Activated CD4-positive, alpha-beta T cell treated with anti-CD3 and anti-CD28 coated beads, Interleukin-2, amount 50 U/mL, for 24 hours (primary cell): ENCODE results near the gene CCDC190.
"Not testable (repeated sequence)": the region's sequence is repeated elsewhere in the genome, so short reads cannot be mapped to it uniquely, and the experiment has no call there.

ENCODE experiments used
- DNase-seq, 2 donors: peaks; one replicate each; pipeline ENCODE4 v3.0.0-alpha.2; 2020; ENCODE audit warnings: low read depth in 1 of 2, low spot score in 1 of 2

Gene CCDC190

GRCh38 chr1:162838863-162839262 is 22.1 kb downstream of the CCDC190 start:
- DNase-seq, result no peak

GRCh38 chr1:162835157-162835899 is 25.6 kb downstream of the CCDC190 start:
- DNase-seq, result no peak

DNA sequence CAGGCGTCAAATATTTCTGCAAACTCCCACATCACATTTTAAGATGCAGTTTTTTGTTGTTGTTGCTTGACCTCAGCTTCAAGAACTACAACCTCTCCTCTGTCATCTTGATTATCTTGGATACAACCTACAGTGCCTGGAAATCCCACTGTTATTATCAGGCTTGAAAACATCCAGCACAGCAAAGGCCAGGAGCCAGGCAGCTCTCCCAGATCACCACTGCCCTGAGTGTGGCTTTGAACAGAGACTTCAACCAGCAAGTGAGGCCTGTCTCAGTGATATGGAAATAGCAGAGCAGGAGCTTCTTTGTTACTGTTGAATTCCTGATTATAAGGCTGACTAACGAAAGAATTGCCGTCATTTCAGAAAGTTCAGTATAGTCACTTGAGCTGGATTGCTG is 28.5 kb downstream of the CCDC190 start:
- DNase-seq, result no peak

GRCh38 chr1:162829268-162829667 is 31.7 kb downstream of the CCDC190 start:
- DNase-seq, result no peak

DNA sequence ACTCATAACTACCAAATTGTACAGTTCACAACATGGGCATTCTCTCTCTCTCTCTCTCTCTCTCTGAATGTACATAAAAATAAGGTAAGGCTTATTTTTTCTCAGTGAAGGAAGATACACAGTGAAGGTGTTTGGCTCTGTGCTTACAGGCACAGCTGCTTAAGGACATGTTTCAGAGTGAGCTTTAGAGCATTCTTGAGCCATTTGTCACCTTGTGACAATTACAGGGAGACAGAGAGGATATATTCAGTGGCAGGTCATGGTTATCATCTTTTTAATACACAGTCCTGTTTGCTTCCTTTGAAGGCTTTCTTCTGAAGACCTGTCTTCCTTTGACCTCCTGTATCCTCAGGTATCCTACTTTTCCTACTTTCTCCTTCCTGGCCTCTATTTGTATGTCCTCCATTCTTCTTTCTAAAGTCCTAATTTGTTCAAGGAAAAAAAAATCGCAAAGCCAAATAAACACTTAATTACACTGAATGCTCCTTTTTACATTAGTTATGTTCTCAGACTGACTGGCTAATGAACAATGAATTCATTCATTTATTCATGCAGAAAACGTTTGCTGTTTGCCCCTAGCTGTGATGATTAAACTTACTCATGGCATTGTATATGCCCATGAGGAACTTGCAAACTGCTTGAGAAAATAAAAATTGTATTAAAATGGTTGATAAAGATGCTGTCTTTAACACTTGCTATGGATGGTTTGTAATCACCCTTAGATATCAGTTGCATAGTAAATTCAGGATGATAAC is 37.0 kb downstream of the CCDC190 start:
- no peak for DNase-seq

GRCh38 chr1:162823231-162823630 is 37.7 kb downstream of the CCDC190 start:
- DNase-seq, result no peak

- no peak for DNase-seq
These were observed 38.4 kb downstream of the CCDC190 start for GRCh38 chr1:162822391-162823200.

GRCh38 chr1:162818666-162819065 is 42.3 kb downstream of the CCDC190 start:
- not testable (repeated sequence) for DNase-seq

- DNase-seq, result not testable (repeated sequence)
These were observed 42.8 kb downstream of the CCDC190 start for GRCh38 chr1:162818136-162818535.

DNA sequence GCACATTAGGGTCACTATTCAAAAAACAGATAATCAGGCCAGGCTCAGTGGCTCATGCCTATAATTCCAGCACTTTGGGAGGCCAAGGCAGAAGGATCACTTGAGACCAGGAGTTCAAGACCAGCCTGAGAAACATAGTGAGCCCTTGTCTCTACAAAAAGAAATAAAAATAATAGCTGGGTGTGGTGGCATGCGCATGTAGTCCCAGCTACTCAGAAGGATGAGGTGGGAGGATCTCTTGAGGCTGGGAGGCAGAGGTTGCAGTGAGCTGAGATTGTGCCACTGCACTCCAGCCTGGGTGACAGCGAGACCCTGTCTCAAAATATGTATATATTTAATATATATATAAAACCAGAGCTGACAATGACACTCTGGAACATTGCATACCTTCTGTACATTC is 48.6 kb downstream of the CCDC190 start:
- not testable (repeated sequence) for DNase-seq

DNA sequence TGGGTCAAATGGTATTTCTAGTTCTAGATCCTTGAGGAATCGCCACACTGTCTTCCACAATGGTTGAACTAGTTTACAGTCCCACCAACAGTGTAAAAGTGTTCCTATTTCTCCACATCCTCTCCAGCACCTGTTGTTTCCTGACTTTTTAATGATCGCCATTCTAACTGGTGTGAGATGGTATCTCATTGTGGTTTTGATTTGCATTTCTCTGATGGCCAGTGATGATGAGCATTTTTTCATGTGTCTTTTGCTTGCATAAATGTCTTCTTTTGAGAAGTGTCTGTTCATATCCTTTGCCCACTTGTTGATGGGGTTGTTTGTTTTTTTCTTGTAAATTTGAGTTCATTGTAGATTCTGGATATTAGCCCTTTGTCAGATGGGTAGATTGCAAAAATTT is 53.5 kb downstream of the CCDC190 start:
- DNase-seq, result not testable (repeated sequence)
